ENCODE results near the gene TNS1.

The TNS1 gene

GRCh38 chr2:217981971-217982370 is 20.8 kb downstream of the TNS1 start:
- Histone ChIP-seq H3K36me3 (ENCODE audit: insufficient read depth, low read length) (no peaks in the 10 kb centered on the region), H3K9me3 (ENCODE audit: low read length) (no peaks in the 10 kb centered on the region), H3K9ac (ENCODE audit: low read length) (no peak overlapping the region), H3K27me3 (ENCODE audit: control insufficient read depth in 1 of 2, insufficient read depth in 2 of 2, low read length in 2 of 2) (no peaks in the 10 kb centered on the region), H3K4me1 (ENCODE audit: insufficient read depth, low read length) (peaks cover 35% of the 10 kb centered on the region), H3K27ac (ENCODE audit: low read depth, low read length) (no peak overlapping the region), H3K4me3 (ENCODE audit: low read depth in 1 of 2, low read length in 2 of 2) (no peak overlapping the region)

- H3K9me3 ChIP-seq (ENCODE audit: low read length), result no peaks in the 10 kb centered on the region
- H3K27me3 ChIP-seq (ENCODE audit: control insufficient read depth in 1 of 2, insufficient read depth in 2 of 2, low read length in 2 of 2), result no peaks in the 10 kb centered on the region
- H3K9ac ChIP-seq (ENCODE audit: low read length), result no peak overlapping the region
- peaks cover 40% of the 10 kb centered on the region for H3K4me1 ChIP-seq (ENCODE audit: insufficient read depth, low read length)
- H3K27ac ChIP-seq (ENCODE audit: low read depth, low read length), result no peak overlapping the region
- H3K4me3 ChIP-seq (ENCODE audit: low read depth in 1 of 2, low read length in 2 of 2), result no peak overlapping the region
- no peaks in the 10 kb centered on the region for H3K36me3 ChIP-seq (ENCODE audit: insufficient read depth, low read length)
Measured at GRCh38 chr2:217981084-217981730, 21.6 kb downstream of the TNS1 start.

GRCh38 chr2:217980591-217980990 is 22.2 kb downstream of the TNS1 start:
- H3K27ac ChIP-seq (ENCODE audit: low read depth, low read length), result peak overlapping the region; percentile 26

GRCh38 chr2:217980036-217980435 is 22.8 kb downstream of the TNS1 start:
- no peaks in the 10 kb centered on the region for H3K27me3 ChIP-seq (ENCODE audit: control insufficient read depth in 1 of 2, insufficient read depth in 2 of 2, low read length in 2 of 2)
- peak overlapping the region in 1 of 2 donors; percentile 62 for H3K4me3 ChIP-seq (ENCODE audit: low read depth in 1 of 2, low read length in 2 of 2)
- peaks cover 48% of the 10 kb centered on the region for H3K4me1 ChIP-seq (ENCODE audit: insufficient read depth, low read length)
- H3K27ac ChIP-seq (ENCODE audit: low read depth, low read length), result peak overlapping the region; percentile 86
- H3K9me3 ChIP-seq (ENCODE audit: low read length), result no peaks in the 10 kb centered on the region
- no peak overlapping the region for H3K9ac ChIP-seq (ENCODE audit: low read length)
- H3K36me3 ChIP-seq (ENCODE audit: insufficient read depth, low read length), result no peaks in the 10 kb centered on the region

More at GRCh38 chr2:217980591-217980990, 22.2 kb downstream of the TNS1 start:
- H3K27me3 ChIP-seq (ENCODE audit: control insufficient read depth in 1 of 2, insufficient read depth in 2 of 2, low read length in 2 of 2), result no peaks in the 10 kb centered on the region
- no peaks in the 10 kb centered on the region for H3K36me3 ChIP-seq (ENCODE audit: insufficient read depth, low read length)
- no peak overlapping the region for H3K4me3 ChIP-seq (ENCODE audit: low read depth in 1 of 2, low read length in 2 of 2)
- H3K9ac ChIP-seq (ENCODE audit: low read length), result no peak overlapping the region
- no peaks in the 10 kb centered on the region for H3K9me3 ChIP-seq (ENCODE audit: low read length)
- H3K4me1 ChIP-seq (ENCODE audit: insufficient read depth, low read length), result peaks cover 43% of the 10 kb centered on the region

- H3K27ac ChIP-seq (ENCODE audit: low read depth, low read length), result peak overlapping the region; percentile 86
- H3K4me1 ChIP-seq (ENCODE audit: insufficient read depth, low read length), result peaks cover 50% of the 10 kb centered on the region
- peak overlapping the region; percentile 68 for H3K9ac ChIP-seq (ENCODE audit: low read length)
- H3K9me3 ChIP-seq (ENCODE audit: low read length), result no peaks in the 10 kb centered on the region
- no peaks in the 10 kb centered on the region for H3K36me3 ChIP-seq (ENCODE audit: insufficient read depth, low read length)
- no peaks in the 10 kb centered on the region for H3K27me3 ChIP-seq (ENCODE audit: control insufficient read depth in 1 of 2, insufficient read depth in 2 of 2, low read length in 2 of 2)
- H3K4me3 ChIP-seq (ENCODE audit: low read depth in 1 of 2, low read length in 2 of 2), result peak overlapping the region; percentile 61 to 62
Measured at GRCh38 chr2:217979151-217979811, 23.5 kb downstream of the TNS1 start.

- Histone ChIP-seq H3K4me3 (ENCODE audit: low read depth in 1 of 2, low read length in 2 of 2) (peak overlapping the region; percentile 61 to 62), H3K9ac (ENCODE audit: low read length) (peak overlapping the region; percentile 68), H3K4me1 (ENCODE audit: insufficient read depth, low read length) (peaks cover 57% of the 10 kb centered on the region), H3K9me3 (ENCODE audit: low read length) (no peaks in the 10 kb centered on the region), H3K36me3 (ENCODE audit: insufficient read depth, low read length) (no peaks in the 10 kb centered on the region), H3K27ac (ENCODE audit: low read depth, low read length) (peak overlapping the region; percentile 86), H3K27me3 (ENCODE audit: control insufficient read depth in 1 of 2, insufficient read depth in 2 of 2, low read length in 2 of 2) (no peaks in the 10 kb centered on the region)
Measured at GRCh38 chr2:217978536-217979150, 24.2 kb downstream of the TNS1 start.

GRCh38 chr2:217977840-217978535 is 24.8 kb downstream of the TNS1 start:
- peak overlapping the region; percentile 32 for H3K9ac ChIP-seq (ENCODE audit: low read length)
- no peaks in the 10 kb centered on the region for H3K36me3 ChIP-seq (ENCODE audit: insufficient read depth, low read length)
- H3K4me1 ChIP-seq (ENCODE audit: insufficient read depth, low read length), result peaks cover 63% of the 10 kb centered on the region
- H3K4me3 ChIP-seq (ENCODE audit: low read depth in 1 of 2, low read length in 2 of 2), result peak overlapping the region; percentile 61 to 63
- H3K9me3 ChIP-seq (ENCODE audit: low read length), result no peaks in the 10 kb centered on the region
- H3K27ac ChIP-seq (ENCODE audit: low read depth, low read length), result peak overlapping the region; percentile 86
- no peaks in the 10 kb centered on the region for H3K27me3 ChIP-seq (ENCODE audit: control insufficient read depth in 1 of 2, insufficient read depth in 2 of 2, low read length in 2 of 2)

GRCh38 chr2:217976301-217976700 is 26.5 kb downstream of the TNS1 start:
- Histone ChIP-seq H3K9me3 (ENCODE audit: low read length) (no peaks in the 10 kb centered on the region), H3K4me3 (ENCODE audit: low read depth in 1 of 2, low read length in 2 of 2) (no peak overlapping the region), H3K36me3 (ENCODE audit: insufficient read depth, low read length) (no peaks in the 10 kb centered on the region), H3K27me3 (ENCODE audit: control insufficient read depth in 1 of 2, insufficient read depth in 2 of 2, low read length in 2 of 2) (no peaks in the 10 kb centered on the region), H3K9ac (ENCODE audit: low read length) (no peak overlapping the region), H3K27ac (ENCODE audit: low read depth, low read length) (peak overlapping the region; percentile 86), H3K4me1 (ENCODE audit: insufficient read depth, low read length) (peaks cover 77% of the 10 kb centered on the region)

GRCh38 chr2:217975626-217976025 is 27.2 kb downstream of the TNS1 start:
- H3K9ac ChIP-seq (ENCODE audit: low read length), result no peak overlapping the region
- no peaks in the 10 kb centered on the region for H3K36me3 ChIP-seq (ENCODE audit: insufficient read depth, low read length)

GRCh38 chr2:217974389-217975005 is 28.3 kb downstream of the TNS1 start:
- no peaks in the 10 kb centered on the region for H3K9me3 ChIP-seq (ENCODE audit: low read length)
- peak overlapping the region; percentile 86 for H3K27ac ChIP-seq (ENCODE audit: low read depth, low read length)
- peak overlapping the region; percentile 29 for H3K9ac ChIP-seq (ENCODE audit: low read length)
- H3K4me1 ChIP-seq (ENCODE audit: insufficient read depth, low read length), result peaks cover 63% of the 10 kb centered on the region
- H3K4me3 ChIP-seq (ENCODE audit: low read depth in 1 of 2, low read length in 2 of 2), result no peak overlapping the region
- no peaks in the 10 kb centered on the region for H3K36me3 ChIP-seq (ENCODE audit: insufficient read depth, low read length)
- no peaks in the 10 kb centered on the region for H3K27me3 ChIP-seq (ENCODE audit: control insufficient read depth in 1 of 2, insufficient read depth in 2 of 2, low read length in 2 of 2)

More at GRCh38 chr2:217975626-217976025, 27.2 kb downstream of the TNS1 start:
- Histone ChIP-seq H3K4me1 (ENCODE audit: insufficient read depth, low read length) (peaks cover 72% of the 10 kb centered on the region), H3K27me3 (ENCODE audit: control insufficient read depth in 1 of 2, insufficient read depth in 2 of 2, low read length in 2 of 2) (no peaks in the 10 kb centered on the region), H3K27ac (ENCODE audit: low read depth, low read length) (peak overlapping the region; percentile 86), H3K9me3 (ENCODE audit: low read length) (no peaks in the 10 kb centered on the region), H3K4me3 (ENCODE audit: low read depth in 1 of 2, low read length in 2 of 2) (no peak overlapping the region)
